Smooth muscle cell (in vitro differentiated cells): ENCODE data around the gene NOS1AP. TPM values are rescaled to one million over a fixed set of nuclear protein-coding genes. Genes with fewer than 3 reads are reported as not detected.

Experiments
- DNase-seq: peaks from one replicate; lab custom pipeline; 2025; ENCODE audit not compliant: unreplicated experiment; lab: John Stamatoyannopoulos, UW
- H2AFZ ChIP-seq: fragments of 200-600 bp; sonication (generic); 2 replicates; pipeline ENCODE4 v1.6.0; 2016; ENCODE audit warnings: antibody characterized with exemption, low read depth, mild to moderate bottlenecking
- H3F3A ChIP-seq: fragments of 200-600 bp; sonication (generic); 2 replicates; pipeline ENCODE4 v1.6.0; 2017; ENCODE audit warnings: antibody characterized with exemption, low read depth
- H3K27ac ChIP-seq: fragments of 200-600 bp; sonication (generic); 2 replicates; pipeline ENCODE4 v1.5.1; 2016; ENCODE audit warnings: low read depth, mild to moderate bottlenecking
- H3K27me3 ChIP-seq: fragments of 200-600 bp; sonication (generic); 2 replicates; pipeline ENCODE4 v1.6.1; 2016; ENCODE audit warnings: low read depth, mild to moderate bottlenecking
- H3K36me3 ChIP-seq: fragments of 200-600 bp; sonication (generic); 2 replicates; pipeline ENCODE4 v1.5.1; 2016; ENCODE audit warnings: low read depth
- H3K4me1 ChIP-seq: fragments of 200-600 bp; sonication (generic); 2 replicates; pipeline ENCODE4 v1.5.1; 2016; ENCODE audit warnings: low read depth
- H3K4me2 ChIP-seq: fragments of 200-600 bp; sonication (generic); 2 replicates; pipeline ENCODE4 v1.6.0; 2016; ENCODE audit warnings: mild to moderate bottlenecking
- H3K4me3 ChIP-seq: fragments of 200-600 bp; sonication (generic); 2 replicates; pipeline ENCODE4 v1.5.1; 2016; ENCODE audit warnings: mild to moderate bottlenecking
- H3K79me2 ChIP-seq: fragments of 200-600 bp; sonication (generic); 2 replicates; pipeline ENCODE4 v1.6.0; 2016; ENCODE audit warnings: low read depth, mild to moderate bottlenecking
- H3K9ac ChIP-seq: fragments of 200-600 bp; sonication (generic); 2 replicates; pipeline ENCODE4 v1.6.0; 2016; ENCODE audit warnings: low read depth
- H3K9me3 ChIP-seq: fragments of 200-600 bp; sonication (generic); replicated peaks from 2 replicates; pipeline ENCODE4 v1.5.1; 2016; ENCODE audit warnings: low read depth
- H4K20me1 ChIP-seq: fragments of 200-600 bp; sonication (generic); 2 replicates; pipeline ENCODE4 v1.6.0; 2016; ENCODE audit warnings: low read depth
- CTCF ChIP-seq: fragments of 200-600 bp; sonication (generic); IDR thresholded peaks from 2 replicates; pipeline ENCODE4 v1.5.1; 2017; ENCODE audit warnings: borderline replicate concordance, mild to moderate bottlenecking, antibody characterized with exemption; ENCODE audit not compliant: insufficient read depth, poor library complexity, severe bottlenecking
- WGBS: methylation state at CpG from one replicate; pipeline ENCODE4 v1.1.7; 2016; ENCODE audit warnings: low lambda C conversion rate; 5-methylcytosine and 5-hydroxymethylcytosine counted together
- polyA plus RNA-seq: library from polyadenylated mRNA; unstranded; fragments of >200 nt; fragmentation: Nextera tagmentation; extraction: Ambion mirVana; gene quantifications from 2 replicates; pipeline ENCODE4 v1.2.1, GENCODE V29; 2016
- total RNA-seq: library from RNA; depleted of rRNA; stranded (reverse); fragments of >200 nt; gene quantifications from 2 replicates; pipeline ENCODE4 v1.2.3, GENCODE V29; 2014

The NOS1AP gene
- total and polyA plus RNA-seq, 2 experiments from 2014 or later, result 0.54 to 0.80 TPM

- H3K9me3 ChIP-seq, result no peaks in the 10 kb centered on the region
- no peaks in the 10 kb centered on the region for H3K79me2 ChIP-seq
- no peaks in the 10 kb centered on the region for H3K27me3 ChIP-seq
- no peak overlapping the region for H3K4me3 ChIP-seq
- no peaks in the 10 kb centered on the region for H3F3A ChIP-seq
- H3K9ac ChIP-seq, result no peak overlapping the region
- H3K27ac ChIP-seq, result no peak overlapping the region
- no peaks in the 10 kb centered on the region for H3K4me1 ChIP-seq
- H2AFZ ChIP-seq, result no peak overlapping the region
- no peak for TF ChIP-seq CTCF
- DNase-seq, result no peak
- H3K36me3 ChIP-seq, result no peaks in the 10 kb centered on the region
- H3K4me2 ChIP-seq, result no peak overlapping the region
- WGBS, result 91% methylated on average over 6 of the region's 6 CpGs
- H4K20me1 ChIP-seq, result no peaks in the 10 kb centered on the region
Measured at GRCh38 chr1:162275622-162276175, 206.2 kb downstream of the NOS1AP start.

- H3K9me3 ChIP-seq, result no peaks in the 10 kb centered on the region
- 72% methylated on average over 1 of the region's 1 CpG for WGBS
- no peak overlapping the region for H3K27ac ChIP-seq
- no peaks in the 10 kb centered on the region for H3K79me2 ChIP-seq
- no peak for DNase-seq
- H3K4me2 ChIP-seq, result no peak overlapping the region
- H3K36me3 ChIP-seq, result no peaks in the 10 kb centered on the region
- no peaks in the 10 kb centered on the region for H3K27me3 ChIP-seq
- no peak overlapping the region for H3K9ac ChIP-seq
- H4K20me1 ChIP-seq, result no peaks in the 10 kb centered on the region
- H3F3A ChIP-seq, result no peaks in the 10 kb centered on the region
- TF ChIP-seq CTCF, result peak; percentile 39
- no peak overlapping the region for H3K4me3 ChIP-seq
- H3K4me1 ChIP-seq, result no peaks in the 10 kb centered on the region
- H2AFZ ChIP-seq, result no peak overlapping the region
Measured at GRCh38 chr1:162276493-162276892, 207.0 kb downstream of the NOS1AP start.

- no peak for DNase-seq
- TF ChIP-seq CTCF, result no peak
Measured at GRCh38 chr1:162279136-162279498, 209.6 kb downstream of the NOS1AP start.

GRCh38 chr1:162281426-162281825, 211.9 kb downstream of the NOS1AP start:
- DNase-seq, result no peak
- H3K9me3 ChIP-seq, result no peaks in the 10 kb centered on the region
- no peak overlapping the region for H3K9ac ChIP-seq
- WGBS, result 85% methylated on average over 3 of the region's 3 CpGs
- H3K27me3 ChIP-seq, result no peaks in the 10 kb centered on the region
- H3F3A ChIP-seq, result no peaks in the 10 kb centered on the region
- no peak overlapping the region for H2AFZ ChIP-seq
- H3K4me1 ChIP-seq, result no peaks in the 10 kb centered on the region
- H3K79me2 ChIP-seq, result no peaks in the 10 kb centered on the region
- H3K4me3 ChIP-seq, result no peak overlapping the region
- no peaks in the 10 kb centered on the region for H3K36me3 ChIP-seq
- H3K4me2 ChIP-seq, result no peak overlapping the region
- TF ChIP-seq CTCF, result no peak
- H3K27ac ChIP-seq, result no peak overlapping the region
- no peaks in the 10 kb centered on the region for H4K20me1 ChIP-seq

More at GRCh38 chr1:162279136-162279498, 209.6 kb downstream of the NOS1AP start:
- no peaks in the 10 kb centered on the region for H3F3A ChIP-seq
- 87% methylated on average over 7 of the region's 7 CpGs for WGBS
- H3K79me2 ChIP-seq, result no peaks in the 10 kb centered on the region
- H3K9ac ChIP-seq, result no peak overlapping the region
- H3K4me1 ChIP-seq, result no peaks in the 10 kb centered on the region
- H3K9me3 ChIP-seq, result no peaks in the 10 kb centered on the region
- no peak overlapping the region for H2AFZ ChIP-seq
- H3K27ac ChIP-seq, result no peak overlapping the region
- no peaks in the 10 kb centered on the region for H3K36me3 ChIP-seq
- no peak overlapping the region for H3K4me3 ChIP-seq
- H4K20me1 ChIP-seq, result no peaks in the 10 kb centered on the region
- no peak overlapping the region for H3K4me2 ChIP-seq
- no peaks in the 10 kb centered on the region for H3K27me3 ChIP-seq
